Adipocyte (in vitro differentiated cells): ENCODE results near the gene RHOU.

ENCODE experiments used
- DNase-seq: peaks from one replicate; pipeline ENCODE4 v3.0.0-alpha.2; 2015; ENCODE audit warnings: low read depth
- H3K27me3 ChIP-seq: replicated peaks from 2 replicates; pipeline ENCODE4 v1.7.0; 2013; ENCODE audit warnings: mild to moderate bottlenecking, low read length, moderate library complexity; ENCODE audit not compliant: control insufficient read depth, insufficient read depth
- H3K36me3 ChIP-seq: 2 replicates; pipeline ENCODE4 v1.7.0; 2013; ENCODE audit warnings: low read length, mild to moderate bottlenecking, moderate library complexity; ENCODE audit not compliant: control insufficient read depth, insufficient read depth, severe bottlenecking
- H3K4me1 ChIP-seq: 2 replicates; pipeline ENCODE4 v1.7.0; 2013; ENCODE audit warnings: mild to moderate bottlenecking, low read length, moderate library complexity; ENCODE audit not compliant: control insufficient read depth, insufficient read depth
- H3K4me3 ChIP-seq: 2 replicates; pipeline ENCODE4 v1.7.0; 2013; ENCODE audit warnings: mild to moderate bottlenecking, low read length, moderate library complexity
- H3K9ac ChIP-seq: 2 replicates; pipeline ENCODE4 v1.7.0; 2013; ENCODE audit warnings: mild to moderate bottlenecking, low read length, moderate library complexity
- H3K9me3 ChIP-seq: 2 replicates; pipeline ENCODE4 v1.7.0; 2013; ENCODE audit warnings: mild to moderate bottlenecking, low read length, moderate library complexity; ENCODE audit not compliant: control insufficient read depth

The RHOU gene

DNA sequence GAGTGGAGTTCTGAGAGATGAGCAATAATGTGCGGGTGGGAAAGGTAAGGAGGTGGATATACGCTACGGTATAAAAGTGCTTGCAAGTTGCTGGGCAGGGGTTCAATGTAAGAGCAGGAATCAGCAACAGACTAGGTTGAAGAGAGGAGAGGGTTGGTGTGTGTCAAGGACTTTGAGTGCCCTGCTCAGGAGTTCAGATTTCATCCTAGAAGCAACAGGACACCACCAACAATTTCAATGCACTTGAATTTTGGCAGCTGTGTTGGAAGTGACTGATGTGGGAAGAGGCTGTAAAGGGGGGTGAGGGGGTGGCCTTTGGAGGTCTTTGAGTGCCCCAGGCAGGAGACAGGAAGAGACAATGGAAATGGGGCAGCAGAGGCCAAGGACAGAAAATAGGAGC lies 57.3 kb downstream of the RHOU start:
- H3K9me3 ChIP-seq: peaks cover 14% of the 10 kb centered on the region
- DNase-seq: no peak
- H3K4me1 ChIP-seq: no peaks in the 10 kb centered on the region
- H3K27me3 ChIP-seq: peaks cover 49% of the 10 kb centered on the region
- H3K4me3 ChIP-seq: no peak overlapping the region
- H3K9ac ChIP-seq: no peak overlapping the region
- no peaks in the 10 kb centered on the region for H3K36me3 ChIP-seq

DNA sequence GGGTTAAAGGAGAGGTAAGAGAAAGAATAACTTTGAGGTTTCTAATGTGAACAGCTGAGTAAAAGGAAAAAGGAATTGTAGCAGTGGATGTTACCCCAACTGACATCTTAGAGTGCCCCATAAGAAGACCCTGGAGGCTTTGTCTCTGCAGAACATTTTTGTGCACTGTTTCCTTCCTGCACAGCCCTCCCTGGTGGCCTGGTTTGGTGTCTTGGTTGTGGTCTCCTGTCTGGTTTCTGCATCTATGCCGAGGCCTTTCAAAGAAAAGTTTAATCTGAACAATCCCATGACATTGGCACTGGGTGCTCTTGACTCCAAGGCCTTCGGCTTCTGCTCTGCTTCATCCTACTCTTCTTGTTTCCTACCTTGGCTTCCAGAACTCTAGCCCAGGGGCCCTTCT lies 57.8 kb downstream of the RHOU start:
- no peak overlapping the region for H3K4me3 ChIP-seq
- H3K9me3 ChIP-seq: peaks cover 14% of the 10 kb centered on the region
- H3K9ac ChIP-seq: no peak overlapping the region
- peaks cover 45% of the 10 kb centered on the region for H3K27me3 ChIP-seq
- H3K4me1 ChIP-seq: no peaks in the 10 kb centered on the region
- no peak for DNase-seq
- H3K36me3 ChIP-seq: no peaks in the 10 kb centered on the region

DNA sequence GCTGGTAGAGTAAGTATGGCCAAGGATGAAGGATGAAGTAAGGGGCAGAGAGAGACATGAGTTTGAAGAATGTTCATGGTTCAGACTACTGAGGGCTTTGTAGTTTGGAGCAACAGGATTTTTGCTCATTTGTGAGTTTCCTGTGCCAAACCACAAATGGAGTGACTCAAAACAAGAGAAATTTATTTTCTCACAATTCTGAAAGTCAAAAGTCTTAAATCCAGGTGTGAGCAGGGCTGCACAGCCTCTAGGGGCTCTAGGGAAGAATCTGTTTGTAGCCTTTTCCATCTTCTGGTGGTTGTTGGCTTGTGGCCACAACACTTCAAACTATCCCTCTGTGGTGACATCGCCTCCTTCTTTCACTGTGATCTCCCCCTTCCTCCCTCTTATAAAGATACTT lies 58.9 kb downstream of the RHOU start:
- no peak overlapping the region for H3K4me3 ChIP-seq
- H3K9me3 ChIP-seq: peaks cover 14% of the 10 kb centered on the region
- H3K4me1 ChIP-seq: no peaks in the 10 kb centered on the region
- no peak overlapping the region for H3K9ac ChIP-seq
- no peak for DNase-seq
- peaks cover 39% of the 10 kb centered on the region for H3K27me3 ChIP-seq
- H3K36me3 ChIP-seq: no peaks in the 10 kb centered on the region

DNA sequence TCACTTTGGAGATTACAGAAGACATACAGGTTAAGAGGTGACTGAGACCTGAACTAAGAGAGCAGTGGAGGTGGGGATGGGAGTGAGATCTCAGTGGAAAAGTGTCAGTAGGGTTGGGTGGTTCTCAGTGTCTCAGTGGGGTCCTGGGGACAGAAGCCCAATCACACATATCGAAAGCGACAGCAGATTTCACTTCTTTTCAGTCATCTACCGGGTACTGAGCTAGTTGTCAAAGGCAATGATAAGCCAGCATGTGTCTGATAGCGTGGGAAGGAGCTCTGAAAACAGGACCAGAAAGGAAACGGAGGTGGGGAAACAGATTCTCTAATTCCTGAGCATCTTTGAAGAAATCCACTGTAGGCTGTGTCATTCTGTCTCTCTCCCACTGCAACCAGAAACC lies 59.5 kb downstream of the RHOU start:
- Histone ChIP-seq H3K9me3 (peaks cover 14% of the 10 kb centered on the region), H3K27me3 (peaks cover 41% of the 10 kb centered on the region), H3K4me1 (no peaks in the 10 kb centered on the region), H3K36me3 (no peaks in the 10 kb centered on the region), H3K9ac (no peak overlapping the region), H3K4me3 (no peak overlapping the region)
- no peak for DNase-seq

DNA sequence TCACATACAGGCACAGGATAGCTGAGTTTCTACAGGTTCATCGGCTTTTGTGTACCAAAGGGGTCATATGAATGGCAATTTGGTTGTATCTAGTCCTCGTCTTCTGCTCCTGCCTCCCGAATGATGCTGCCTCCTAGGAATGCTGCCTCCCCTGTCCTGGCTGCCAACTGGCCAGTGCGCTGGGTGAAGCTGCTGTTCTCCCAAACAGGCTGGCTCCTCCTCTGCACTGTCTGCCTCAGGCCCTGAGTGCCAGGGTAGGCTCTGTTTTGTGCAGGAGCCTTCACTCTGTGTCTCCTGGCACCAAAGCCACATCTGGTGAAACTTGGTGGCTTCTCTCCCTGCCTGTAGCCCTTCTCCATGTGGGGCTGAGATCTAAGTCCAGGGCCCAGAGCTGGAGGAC lies 60.3 kb downstream of the RHOU start:
- H3K36me3 ChIP-seq: no peaks in the 10 kb centered on the region
- no peaks in the 10 kb centered on the region for H3K4me1 ChIP-seq
- H3K4me3 ChIP-seq: no peak overlapping the region
- DNase-seq: no peak
- no peak overlapping the region for H3K9ac ChIP-seq
- peaks cover 33% of the 10 kb centered on the region for H3K27me3 ChIP-seq
- H3K9me3 ChIP-seq: peaks cover 14% of the 10 kb centered on the region
